ENCODE measurements around the gene RPS27A.
A peak's percentile ranks its signal among the peaks of the same experiment; 100 is the strongest.
"Not testable (repeated sequence)": the region's sequence is repeated elsewhere in the genome, so short reads cannot be mapped to it uniquely, and the experiment has no call there.

The RPS27A gene

DNA sequence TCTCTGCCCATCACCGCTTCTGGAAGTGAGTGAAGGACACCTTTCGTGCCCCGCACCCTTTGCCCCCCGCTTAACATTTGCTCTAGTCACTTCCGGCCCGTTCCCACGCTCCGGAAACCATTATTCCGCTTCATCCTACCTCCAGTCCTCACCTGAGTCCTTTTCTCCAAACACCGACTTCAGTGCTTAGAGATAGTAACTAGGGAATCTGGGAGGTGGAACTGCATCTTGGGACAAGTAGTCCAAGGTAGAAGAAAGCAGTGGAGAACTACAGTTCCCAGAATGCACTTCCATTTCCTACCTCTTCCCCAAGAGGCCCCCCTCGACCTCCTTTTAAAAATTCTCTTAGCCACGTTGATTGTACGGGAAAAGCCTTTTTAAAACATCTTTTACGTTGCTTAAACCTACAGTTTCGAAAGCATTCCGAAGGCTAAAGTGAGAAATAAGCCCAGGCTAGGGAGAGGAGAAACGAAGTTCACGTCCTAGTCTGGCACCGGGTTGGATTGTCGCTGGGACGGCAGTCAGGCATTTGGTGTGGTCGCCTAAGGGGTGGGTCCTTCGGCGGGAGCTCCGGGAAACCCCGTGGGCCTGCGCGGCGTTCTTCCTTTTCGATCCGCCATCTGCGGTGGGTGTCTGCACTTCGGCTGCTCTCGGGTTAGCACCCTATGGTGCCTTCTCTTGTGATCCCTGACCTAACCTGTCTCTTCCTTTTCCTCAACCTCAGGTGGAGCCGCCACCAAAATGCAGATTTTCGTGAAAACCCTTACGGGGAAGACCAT lies at the start of gene RPS27A, which contains the start of gene CLHC1:
Gene RPS27A, plus strand, starts transcription at position 605 of the 779 bp plus-strand sequence. Its CDS starts 137 bp downstream, at position 742.
Gene CLHC1, minus strand, starts transcription at position 210 of the 779 bp plus-strand sequence. CDS start 9,882 bp downstream, outside the sequence.
- DNase-seq, result peak; percentile 82

DNA sequence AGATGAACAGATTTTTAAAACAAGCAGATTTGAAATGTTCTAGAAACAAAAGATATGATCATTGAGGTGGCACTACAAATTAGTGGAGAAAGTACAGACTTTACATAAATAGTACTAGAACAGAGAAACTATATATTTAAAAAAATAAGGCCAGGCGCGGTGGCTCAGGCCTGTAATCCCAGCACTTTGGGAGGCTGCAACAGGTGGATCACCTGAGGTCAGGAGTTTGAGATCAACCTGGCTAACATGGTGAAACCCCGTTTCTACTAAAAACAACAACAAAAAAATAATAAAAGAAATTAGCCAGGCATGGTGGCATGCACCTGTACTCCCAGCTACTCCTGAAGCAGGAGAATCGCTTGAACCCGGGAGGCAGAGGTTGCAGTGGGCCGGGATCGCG lies 45.7 kb upstream of the RPS27A start:
- not testable (repeated sequence) for DNase-seq

DNA sequence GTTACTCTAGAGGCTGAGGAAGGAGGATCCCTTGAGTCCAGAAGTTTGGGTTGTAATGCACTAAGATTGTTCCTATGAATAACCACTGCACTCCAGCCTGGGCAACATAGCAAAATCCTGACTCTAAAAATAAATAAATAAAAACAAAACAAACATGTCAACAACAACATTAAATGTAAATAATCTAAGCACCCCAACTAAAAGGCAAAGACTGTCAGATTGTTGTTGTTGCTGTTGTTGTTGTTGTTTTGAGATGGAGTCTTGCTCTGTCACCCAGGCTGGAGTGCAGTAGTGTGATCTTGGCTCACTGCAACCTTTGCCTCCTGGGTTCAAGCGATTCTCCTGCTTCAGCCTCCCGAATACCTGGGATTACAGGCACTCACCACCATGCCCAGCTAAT lies 40.6 kb upstream of the RPS27A start:
- not testable (repeated sequence) for DNase-seq

DNA sequence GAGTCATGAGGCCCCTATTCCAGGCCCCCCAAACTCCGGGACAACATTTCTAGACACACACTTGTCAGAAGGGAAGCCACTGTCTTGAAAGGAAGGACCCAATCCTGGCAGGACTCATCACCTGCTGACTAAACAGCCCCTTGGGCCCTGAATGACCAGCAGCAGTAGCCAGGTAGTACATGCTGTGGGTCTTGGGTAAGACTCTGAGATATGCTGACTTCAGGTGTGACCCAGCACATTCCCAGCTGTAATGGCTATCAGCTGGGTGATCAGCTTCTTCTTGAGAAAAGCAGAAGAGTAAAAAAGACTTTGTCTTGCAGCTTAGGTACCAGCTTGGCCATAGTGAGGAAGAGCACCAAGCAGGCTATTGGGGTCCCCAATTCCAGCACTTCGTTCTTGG lies 36.0 kb upstream of the RPS27A start:
- no peak for DNase-seq

DNA sequence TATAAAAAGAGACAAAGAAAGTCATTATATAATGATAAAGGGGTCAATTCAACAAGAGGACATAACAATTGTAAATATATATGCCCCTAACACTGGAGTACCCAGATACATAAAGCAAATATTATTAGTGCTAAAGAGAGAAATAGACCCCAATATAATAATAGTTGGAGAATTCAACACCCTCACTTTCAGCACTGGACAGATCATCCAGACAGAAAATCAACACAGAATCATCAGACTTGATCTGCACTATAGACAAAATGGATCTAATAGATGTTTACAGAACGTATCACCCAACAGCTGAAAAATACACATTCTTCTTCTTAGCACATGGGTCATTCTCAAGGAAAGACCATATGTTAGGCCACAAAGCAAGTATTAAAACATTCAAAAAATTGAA lies 32.1 kb upstream of the RPS27A start:
- DNase-seq, result no peak

DNA sequence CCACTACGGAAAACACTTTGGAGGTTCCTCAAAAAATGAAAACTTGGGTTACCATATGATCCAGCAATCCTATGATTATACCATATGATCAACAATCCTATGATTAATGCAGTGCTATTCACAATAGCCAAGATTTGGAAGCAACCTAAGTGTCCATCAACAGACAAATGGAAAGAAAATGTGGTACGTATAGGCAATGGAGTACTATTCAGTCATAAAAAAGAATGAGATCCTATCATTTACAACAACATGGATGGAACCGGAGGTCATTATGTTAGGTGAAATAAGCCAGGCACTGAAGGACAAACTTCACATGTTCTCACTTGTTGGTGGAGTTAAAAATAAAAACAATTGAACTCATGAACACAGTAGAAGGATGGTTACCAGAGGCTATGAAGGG lies 28.0 kb upstream of the RPS27A start:
- DNase-seq, result no peak

DNA sequence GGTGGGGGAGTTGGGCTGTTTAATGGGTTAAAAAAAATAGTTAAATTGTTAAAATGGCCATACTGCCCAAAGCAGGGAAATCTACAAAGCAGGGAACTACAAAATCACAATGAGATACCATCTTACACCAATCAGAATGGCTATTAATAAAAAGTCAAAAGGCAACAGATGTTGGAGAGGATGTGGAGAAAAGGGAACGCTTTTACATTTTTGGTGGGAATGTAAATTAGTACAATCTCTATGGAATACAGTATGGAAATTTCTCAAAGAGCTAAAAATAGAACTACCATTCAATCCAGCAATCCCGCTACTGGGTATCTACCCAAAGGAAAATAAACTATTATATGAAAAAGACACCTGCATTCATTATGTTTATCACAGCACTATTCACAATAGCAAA lies 27.5 kb upstream of the RPS27A start:
- no peak for DNase-seq

DNA sequence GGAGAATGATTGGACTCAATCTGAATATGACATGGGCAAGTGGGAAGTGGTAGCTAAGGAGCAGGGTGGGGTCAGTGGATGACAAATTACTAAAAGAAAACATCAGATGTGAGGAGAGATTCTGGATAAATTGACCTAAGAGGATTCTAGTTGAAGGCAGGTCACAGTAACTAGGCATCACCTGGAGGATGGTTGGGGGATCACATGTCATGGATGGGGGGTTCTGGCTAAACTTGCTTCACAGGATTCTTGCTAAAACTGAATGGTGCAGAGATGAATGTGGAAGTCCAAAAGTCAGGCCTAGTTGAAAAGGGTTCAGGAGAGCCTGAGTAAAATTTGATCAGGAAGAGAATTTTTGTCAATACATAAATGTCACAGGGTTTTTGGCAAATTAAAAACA lies 18.7 kb upstream of the RPS27A start:
- no peak for DNase-seq

DNA sequence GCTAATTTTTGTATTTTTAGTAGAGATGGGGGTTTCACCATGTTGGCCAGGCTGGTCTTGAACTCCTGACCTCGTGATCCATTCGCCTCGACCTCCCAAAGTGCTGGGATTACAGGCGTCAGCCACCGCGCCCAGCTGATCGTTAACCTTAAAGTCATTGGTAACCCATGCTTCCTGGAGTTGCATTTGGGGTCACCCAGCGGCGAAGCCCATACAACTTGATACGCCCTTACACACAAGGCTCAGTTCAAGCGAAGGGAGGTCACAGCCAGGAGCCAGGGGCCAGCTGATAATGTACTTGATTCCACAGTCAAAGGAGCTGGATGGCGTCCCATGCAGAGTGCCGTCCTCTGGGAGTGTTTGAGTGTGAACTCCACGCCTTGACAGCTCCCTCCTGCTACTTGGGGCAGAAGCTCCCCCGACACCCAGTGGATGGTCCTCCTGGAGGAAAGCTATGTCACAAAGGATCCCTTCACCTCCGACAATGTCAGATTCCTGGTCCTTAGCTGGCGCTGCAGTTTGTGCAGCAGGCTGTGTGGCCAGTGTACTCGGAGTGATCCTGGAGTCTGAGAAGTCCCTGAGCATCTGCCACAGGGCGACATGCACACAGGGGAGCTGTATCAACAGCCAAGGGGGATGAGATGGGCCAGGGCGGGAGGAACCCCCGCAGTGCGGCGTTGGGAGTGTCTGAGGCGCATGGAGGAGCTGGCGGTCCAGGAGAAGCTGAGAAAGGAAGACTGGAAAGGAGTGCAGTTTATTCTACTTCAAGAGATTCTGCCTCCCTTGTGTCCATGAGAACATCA lies 8.3 kb upstream of the RPS27A start:
- no peak for DNase-seq

DNA sequence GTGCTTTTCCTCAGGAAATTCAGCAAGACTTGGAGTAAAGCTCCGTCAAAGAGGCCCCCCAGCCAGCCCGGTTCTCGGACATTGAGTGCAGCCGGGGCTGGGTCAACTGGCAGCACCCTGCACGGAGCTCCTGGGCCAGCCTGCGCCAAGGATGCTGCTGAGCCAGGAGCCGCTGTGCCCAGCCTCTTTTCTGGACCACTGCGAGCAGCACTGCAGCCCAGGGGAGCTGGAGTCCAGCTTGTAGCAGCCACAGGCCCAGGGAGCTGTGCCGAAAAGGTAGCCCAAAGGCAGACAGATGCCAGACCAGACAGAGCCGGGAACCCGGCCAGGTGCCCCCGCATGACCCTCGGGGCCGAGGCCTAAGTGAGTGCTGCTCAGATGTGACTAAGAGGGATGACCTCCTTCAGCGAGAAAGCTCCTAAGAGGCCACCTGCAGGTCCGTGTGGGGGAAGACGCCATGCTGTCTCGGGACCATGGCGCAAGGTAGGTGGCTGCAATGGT lies 7.7 kb upstream of the RPS27A start:
- DNase-seq, result no peak

DNA sequence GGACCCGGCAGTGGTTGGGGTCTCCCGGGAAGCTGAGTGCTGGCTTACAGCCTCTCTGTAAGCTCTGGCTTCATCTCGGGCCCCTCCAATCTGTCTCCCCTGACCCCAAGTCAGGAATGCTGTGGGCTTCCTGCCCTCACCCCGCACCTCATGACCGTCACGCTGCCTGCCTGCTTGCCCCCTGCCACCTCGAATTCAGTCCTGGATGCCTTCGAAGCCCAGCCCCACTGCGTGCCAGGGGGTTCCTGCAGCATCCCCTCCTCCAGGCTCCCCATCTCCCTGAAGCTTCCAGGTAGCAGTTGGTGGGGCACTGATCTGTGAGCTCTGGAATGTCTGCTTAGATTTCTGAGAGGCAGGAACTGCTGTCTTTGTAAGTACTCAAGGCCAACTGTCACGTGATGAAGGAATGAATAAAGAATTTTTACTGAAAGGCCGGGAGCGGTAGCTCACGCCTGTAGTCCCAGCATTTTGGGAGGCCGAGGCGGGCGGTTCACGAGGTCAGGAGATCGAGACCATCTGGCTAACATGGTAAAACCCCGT lies 6.9 kb upstream of the RPS27A start:
- no peak for DNase-seq

DNA sequence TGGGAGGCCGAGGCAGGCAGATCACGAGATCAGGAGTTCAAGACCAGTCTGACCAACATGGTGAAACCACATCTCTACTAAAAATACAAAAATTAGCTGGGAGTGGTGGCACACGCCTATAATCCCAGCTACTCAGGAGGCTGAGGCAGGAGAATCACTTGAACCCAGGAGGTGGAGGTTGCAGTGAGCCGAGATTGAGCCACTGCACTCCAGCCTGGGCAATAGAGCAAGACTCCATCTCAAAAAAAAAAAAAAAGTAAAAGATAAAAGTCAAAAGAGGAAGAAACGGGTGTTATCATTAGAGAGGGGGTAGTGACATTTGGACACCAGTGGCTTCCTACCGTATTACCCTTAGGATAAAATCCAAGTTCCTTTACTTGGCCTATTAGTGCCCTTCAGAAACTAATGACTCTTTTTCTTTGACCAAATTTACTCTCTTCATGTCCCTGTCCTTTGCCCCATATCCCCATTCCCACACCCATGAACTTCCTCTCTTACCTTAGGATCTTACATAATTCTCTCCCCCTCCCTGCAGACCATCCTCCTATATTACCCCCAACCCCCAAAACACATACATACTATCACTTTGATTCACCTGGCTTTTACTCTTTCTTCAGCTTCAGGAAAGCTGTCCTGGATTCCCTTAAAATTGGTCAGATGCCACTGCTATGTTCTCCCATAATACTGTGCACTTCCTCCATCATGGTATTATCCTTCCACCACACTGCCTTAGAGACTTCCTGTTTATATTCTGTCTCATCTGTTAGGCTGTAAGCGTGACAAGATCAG lies 4.9 kb upstream of the RPS27A start:
- not testable (repeated sequence) for DNase-seq

DNA sequence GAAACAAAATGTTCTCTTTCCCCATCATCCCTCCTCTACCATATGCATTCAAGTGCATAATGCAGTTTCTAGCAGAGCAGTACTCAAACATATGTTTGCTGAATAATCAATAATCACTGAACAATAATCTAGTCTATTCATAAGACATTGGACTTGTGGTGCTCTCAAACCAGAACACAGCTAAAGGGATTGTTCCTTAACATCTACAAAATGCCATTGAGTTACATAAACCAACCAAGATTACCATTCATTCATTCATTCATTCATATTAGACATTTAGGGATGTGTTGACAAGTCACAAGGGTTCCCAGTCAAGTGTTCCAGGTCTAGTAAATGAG lies 4.3 kb upstream of the RPS27A start:
- peak; percentile 0 for DNase-seq

DNA sequence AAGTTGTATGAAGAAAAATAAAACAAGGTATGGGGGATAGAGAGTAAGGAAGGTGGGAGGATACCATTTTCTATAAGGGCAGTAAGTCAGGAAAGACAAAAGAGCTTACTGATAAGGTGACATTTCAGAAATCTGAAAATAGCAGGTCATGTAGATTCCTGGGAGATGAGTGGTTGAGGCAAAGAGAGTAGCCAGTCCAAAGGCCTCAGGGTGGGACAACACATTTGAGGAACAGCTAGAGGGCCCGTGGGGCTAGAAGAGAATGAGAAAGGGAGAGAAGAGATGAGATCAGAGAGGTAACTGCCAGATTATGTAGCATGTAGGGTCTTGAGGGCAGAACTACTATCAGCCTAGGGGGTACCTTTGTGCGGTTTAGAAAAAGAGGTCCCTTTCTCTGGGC lies 3.3 kb upstream of the RPS27A start:
- no peak for DNase-seq

DNA sequence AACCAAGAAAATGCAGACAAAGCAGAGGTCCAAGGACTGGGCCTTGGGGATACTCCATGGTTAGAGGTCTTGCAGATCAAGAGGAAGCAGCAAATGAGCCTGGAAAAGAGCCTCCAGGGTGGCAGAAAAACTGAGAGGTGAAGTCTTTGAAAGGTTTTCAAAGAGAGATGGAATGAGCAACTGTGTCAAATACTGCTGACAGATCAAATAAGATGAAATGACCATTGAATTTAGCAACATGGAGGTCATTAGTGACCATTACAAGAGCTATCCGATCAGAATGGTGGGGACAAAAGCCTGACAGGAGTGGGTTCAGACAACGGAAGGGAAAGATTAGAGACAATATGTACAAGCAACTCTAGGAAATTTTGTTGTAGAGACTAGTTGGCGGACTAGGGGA lies 1.9 kb upstream of the RPS27A start:
- DNase-seq, result no peak

DNA sequence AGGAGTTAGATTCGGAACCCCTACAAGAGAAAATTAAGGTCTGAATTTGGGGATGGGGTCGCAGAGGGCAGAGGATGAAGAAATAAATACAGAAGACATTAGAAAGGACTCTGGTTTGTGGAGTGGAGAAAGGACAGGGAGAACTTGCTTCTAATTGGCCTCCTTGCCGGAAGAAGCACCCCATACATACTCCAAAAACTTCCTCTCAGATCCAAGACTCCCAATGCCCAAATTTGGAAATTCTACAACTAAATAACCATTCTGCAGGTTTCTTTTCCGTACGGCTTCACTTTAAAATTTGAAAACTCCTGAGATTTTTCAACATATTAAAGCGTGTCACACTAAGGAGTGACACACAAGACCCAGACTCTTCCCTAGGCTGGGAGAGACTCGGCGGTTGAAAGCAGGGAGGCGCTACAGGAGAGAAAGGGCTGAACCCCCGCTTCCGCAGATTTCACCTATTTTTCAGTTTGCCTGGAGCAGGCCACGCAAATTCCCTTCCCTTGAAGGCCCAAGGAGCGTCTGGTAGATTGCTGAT lies 873 bp upstream of the RPS27A start:
- DNase-seq, result no peak

DNA sequence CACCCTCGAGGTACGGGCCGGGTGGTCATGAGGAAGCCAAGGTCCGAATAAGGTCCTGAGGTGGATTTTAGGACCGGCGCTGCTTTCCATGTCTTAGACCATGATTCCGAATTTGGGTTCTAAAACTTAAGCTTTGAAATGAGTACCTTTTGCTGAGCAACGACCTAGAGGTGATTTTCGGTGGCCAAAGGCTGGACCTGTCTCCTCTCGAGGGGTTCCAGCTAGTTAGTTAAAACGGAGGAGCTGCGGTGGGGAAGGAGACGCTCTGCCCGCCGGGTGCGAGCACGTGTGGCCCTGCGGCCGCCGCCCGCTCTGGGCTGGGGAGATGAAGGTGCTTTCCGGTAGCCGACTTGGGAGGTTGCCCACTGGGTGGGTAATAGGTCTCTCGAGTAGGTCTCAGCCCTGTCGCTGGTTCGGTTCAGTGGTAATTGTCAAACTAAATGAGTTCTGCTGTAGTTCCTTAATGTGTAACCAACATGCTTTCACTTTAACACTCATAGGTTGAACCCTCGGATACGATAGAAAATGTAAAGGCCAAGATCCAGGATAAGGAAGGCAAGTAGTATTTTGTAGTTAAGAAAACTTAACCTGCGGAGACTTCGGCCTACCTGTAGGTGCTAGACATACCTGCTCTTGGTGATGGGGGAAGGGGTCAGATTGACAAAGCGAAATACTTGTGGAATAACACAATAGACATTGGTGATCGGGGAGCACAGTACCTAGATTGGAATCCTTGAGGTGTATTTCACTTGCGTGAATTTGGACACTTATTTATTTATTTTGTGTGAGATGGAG lies 572 bp downstream of the RPS27A start:
- DNase-seq, result no peak

DNA sequence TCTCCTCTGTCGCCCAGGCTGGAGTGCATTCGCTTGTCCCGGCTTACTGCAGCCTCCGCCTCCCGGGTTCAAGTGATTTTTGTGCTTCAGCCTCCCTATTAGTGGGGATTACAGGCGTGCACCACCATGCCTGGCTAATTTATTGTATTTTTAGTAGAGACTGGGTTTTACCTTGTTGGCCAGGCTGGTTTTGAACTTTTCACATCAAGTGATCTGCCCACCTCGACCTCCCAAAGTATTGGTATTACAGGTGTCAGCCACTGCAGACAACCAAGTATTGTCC lies 1.1 kb downstream of the RPS27A start:
- DNase-seq, result no peak

DNA sequence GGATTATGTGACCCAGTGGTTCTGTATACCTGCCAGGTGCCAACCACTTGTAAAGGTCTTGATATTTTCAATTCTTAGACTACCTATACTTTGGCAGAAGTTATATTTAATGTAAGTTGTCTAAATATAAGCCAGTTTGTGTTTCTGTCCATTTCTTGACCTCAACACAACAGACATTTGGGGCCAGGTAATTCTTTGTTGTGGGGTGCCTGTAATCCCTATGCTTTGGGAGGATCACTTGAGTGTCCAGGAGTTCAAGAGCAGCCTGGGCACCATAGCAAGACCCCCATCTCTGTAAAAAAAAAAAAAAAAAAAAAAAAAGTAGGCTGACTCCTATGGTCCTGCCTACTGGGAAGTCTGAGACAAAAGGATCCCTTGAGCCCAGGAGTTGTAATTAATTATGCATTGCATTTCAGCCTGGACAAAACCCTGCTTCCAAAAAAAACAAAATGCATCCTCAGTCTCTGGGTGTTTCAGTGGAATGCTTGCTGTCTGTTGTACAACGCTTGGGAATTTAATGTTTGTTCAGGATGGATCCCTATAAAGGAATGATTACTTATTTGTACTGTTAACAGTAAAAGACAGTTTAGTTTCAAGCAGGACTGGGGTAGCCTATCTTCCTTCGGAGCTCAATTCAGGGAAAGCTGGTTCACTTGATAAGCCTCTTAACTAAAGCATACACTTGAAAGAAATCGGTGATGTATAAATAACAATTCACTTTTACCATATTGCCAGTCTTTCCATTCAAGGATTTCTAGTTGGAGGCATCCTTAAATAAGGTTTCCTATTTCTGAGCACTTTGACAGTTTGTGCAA lies 3.4 kb downstream of the RPS27A start:
- no peak for DNase-seq

DNA sequence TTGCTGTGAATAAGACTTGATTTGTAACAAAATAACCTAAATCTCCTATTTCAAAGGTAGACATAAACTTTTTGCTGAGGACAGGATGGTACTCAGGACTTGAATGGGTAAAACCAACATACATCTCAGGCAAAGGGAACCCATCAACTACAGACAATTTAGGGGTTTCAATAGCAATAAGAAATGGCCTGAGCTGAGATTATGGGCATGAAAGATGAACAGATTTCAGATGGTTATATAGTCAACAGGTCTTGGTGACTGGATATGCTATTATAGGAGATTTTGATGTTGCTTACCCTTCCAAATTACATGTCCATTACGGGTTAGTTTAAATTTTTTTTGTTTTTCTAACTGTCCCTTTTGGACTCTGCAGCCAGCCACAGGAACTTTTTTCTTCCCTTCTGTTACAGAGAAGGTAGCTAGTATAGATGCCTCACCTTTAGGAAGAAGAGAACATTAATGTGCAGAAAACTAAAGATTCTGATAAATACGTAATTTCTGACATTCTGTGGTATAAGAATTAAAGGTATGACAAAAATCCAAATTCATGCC lies 4.6 kb downstream of the RPS27A start:
- no peak for DNase-seq

Measured in GDM1 (cell line).